IMR-90 (cell line): ENCODE data around the gene CTAGE8. TPM values are rescaled to one million over a fixed set of nuclear protein-coding genes. Genes with fewer than 3 reads are reported as not detected.
"Not testable (repeated sequence)": the region's sequence is repeated elsewhere in the genome, so short reads cannot be mapped to it uniquely, and the experiment has no call there.

Experiments used
- ATAC-seq: fragments of 200-7000 bp; cut with Tn5 transposase; 2 replicates; pipeline ENCODE4 v1.9.1; 2020; ENCODE audit warnings: low read depth, mild to moderate bottlenecking, moderate library complexity
- BruUV-seq: library from RNA; stranded (reverse); fragments of 400-500 nt; replicated peaks from 2 replicates; lab custom pipeline; 2021; lab: Mats Ljungman, UMichigan
- CTCF ChIA-PET: fragments of 300-600 bp; formaldehyde crosslinking; extraction: SDS; loops from one replicate; lab custom pipeline; 2021; ENCODE audit warnings: antibody characterized with exemption; lab: Yijun Ruan, JAX
- POLR2A ChIA-PET: fragments of 300-600 bp; sonication (Branson Sonifier 250); formaldehyde crosslinking; loops from one replicate; lab custom pipeline; 2022; ENCODE audit warnings: antibody characterized with exemption; ENCODE audit not compliant: unreplicated experiment; lab: Charles Lee
- DNase-seq: peaks from one replicate; pipeline ENCODE4 v3.0.0; 2013
- H2AFZ ChIP-seq: replicated peaks from 2 replicates; pipeline ENCODE3; 2013; ENCODE audit warnings: low read length, mild to moderate bottlenecking; ENCODE audit not compliant: poor library complexity
- H2AK5ac ChIP-seq: 2 replicates; pipeline ENCODE4 v1.6.1; 2013; ENCODE audit warnings: low read depth, low read length, inconsistent platforms
- H2AK9ac ChIP-seq: replicated peaks from 2 replicates; pipeline ENCODE3; 2013; ENCODE audit warnings: mild to moderate bottlenecking, low read depth, low read length, moderate library complexity; ENCODE audit not compliant: poor library complexity
- H2BK120ac ChIP-seq: 2 replicates; pipeline ENCODE4 v1.6.1; 2013; ENCODE audit warnings: low read depth, low read length, inconsistent platforms
- H2BK15ac ChIP-seq: 3 replicates; pipeline ENCODE4 v1.6.1; 2013; ENCODE audit warnings: low read depth, low read length, inconsistent platforms
- H2BK20ac ChIP-seq: 2 replicates; pipeline ENCODE4 v1.6.1; 2013; ENCODE audit warnings: low read depth, mild to moderate bottlenecking, inconsistent platforms, low read length, moderate library complexity
- H2BK5ac ChIP-seq: 2 replicates; pipeline ENCODE4 v1.6.1; 2013; ENCODE audit warnings: mild to moderate bottlenecking, low read depth, low read length, inconsistent platforms; ENCODE audit not compliant: poor library complexity, severe bottlenecking
- H3K14ac ChIP-seq: replicated peaks from 2 replicates; pipeline ENCODE4 v1.6.1; 2013; ENCODE audit warnings: low read depth, low read length, inconsistent platforms
- H3K18ac ChIP-seq: 2 replicates; pipeline ENCODE4 v1.6.1; 2013; ENCODE audit warnings: low read depth, low read length, control low read depth
- H3K23ac ChIP-seq: 2 replicates; pipeline ENCODE4 v1.6.1; 2013; ENCODE audit warnings: low read depth, low read length, inconsistent platforms
- H3K27ac ChIP-seq: 2 replicates; pipeline ENCODE4 v1.5.1; 2013; ENCODE audit warnings: mild to moderate bottlenecking, control low read depth, low read length; ENCODE audit not compliant: insufficient read depth
- H3K27me3 ChIP-seq: 2 replicates; pipeline ENCODE4 v1.6.1; 2013; ENCODE audit warnings: low read length; ENCODE audit not compliant: control insufficient read depth, insufficient read depth
- H3K36me3 ChIP-seq: 2 replicates; pipeline ENCODE4 v1.6.1; 2013; ENCODE audit warnings: low read length, mixed read lengths; ENCODE audit not compliant: control insufficient read depth, insufficient read depth
- H3K4ac ChIP-seq: 2 replicates; pipeline ENCODE4 v1.6.1; 2013; ENCODE audit warnings: low read depth, low read length, inconsistent platforms
- H3K4me1 ChIP-seq: 2 replicates; pipeline ENCODE4 v1.6.1; 2013; ENCODE audit warnings: low read length, mixed read lengths; ENCODE audit not compliant: control insufficient read depth, insufficient read depth
- H3K4me2 ChIP-seq: 2 replicates; pipeline ENCODE4 v1.6.1; 2013; ENCODE audit warnings: low read depth, mild to moderate bottlenecking, control low read depth, low read length, moderate library complexity
- H3K4me3 ChIP-seq: 2 replicates; pipeline ENCODE4 v1.5.1; 2013; ENCODE audit warnings: low read depth, mild to moderate bottlenecking, control low read depth, low read length, moderate library complexity; ENCODE audit not compliant: insufficient read depth
- H3K56ac ChIP-seq: 2 replicates; pipeline ENCODE4 v1.6.1; 2013; ENCODE audit warnings: low read length, inconsistent platforms; ENCODE audit not compliant: insufficient read depth; ENCODE audit errors: extremely low read depth
- H3K79me1 ChIP-seq, 2 experiments: 2 replicates each; pipeline ENCODE4 v1.6.1; 2013; ENCODE audit warnings: low read length in 2 of 2, inconsistent platforms in 1 of 2, low read depth in 1 of 2
- H3K9ac ChIP-seq: 2 replicates; pipeline ENCODE4 v1.6.1; 2013; ENCODE audit warnings: low read depth, low read length, control low read depth
- H3K9me1 ChIP-seq: 2 replicates; pipeline ENCODE4 v1.6.1; 2013; ENCODE audit warnings: low read length, inconsistent platforms; ENCODE audit not compliant: insufficient read depth
- H3K9me3 ChIP-seq: 2 replicates; pipeline ENCODE4 v1.6.1; 2013; ENCODE audit warnings: low read length; ENCODE audit not compliant: control insufficient read depth, insufficient read depth
- H4K20me1 ChIP-seq: 2 replicates; pipeline ENCODE4 v1.6.1; 2013; ENCODE audit warnings: low read length, inconsistent platforms; ENCODE audit not compliant: insufficient read depth
- H4K5ac ChIP-seq: 2 replicates; pipeline ENCODE4 v1.6.1; 2013; ENCODE audit warnings: mild to moderate bottlenecking, low read depth, low read length, control low read depth
- H4K8ac ChIP-seq, 2 experiments: 2 replicates each; pipeline ENCODE4 v1.6.1; 2013; ENCODE audit warnings: low read depth in 2 of 2, low read length in 2 of 2, control low read depth in 1 of 2, inconsistent platforms in 1 of 2
- H4K91ac ChIP-seq: 2 replicates; pipeline ENCODE4 v1.6.1; 2013; ENCODE audit warnings: low read depth, low read length, inconsistent platforms; ENCODE audit not compliant: insufficient read depth
- WGBS, 2 experiments: methylation state at CpG; one replicate each; pipeline versions ENCODE4 v1.1.5 to v1.1.7; 2013; ENCODE audit warnings: missing lambda C conversion rate in 2 of 2; ENCODE audit not compliant: insufficient read length in 1 of 2; ENCODE audit errors: extremely low coverage in 2 of 2; 5-methylcytosine and 5-hydroxymethylcytosine counted together
- dilution Hi-C: fragments of 300-500 bp; cut with HindIII; formaldehyde crosslinking; loops from one replicate; pipeline ENCODE4 v1.14.3; 2018; ENCODE audit warnings: low sequenced_read_pairs; ENCODE audit not compliant: unreplicated experiment
- in situ Hi-C: fragments of 300-500 bp; cut with MboI; formaldehyde crosslinking; loops from 3 replicates; pipeline ENCODE4 v1.14.3; 2019; ENCODE audit warnings: low sequenced_read_pairs, inconsistent platforms, mixed read lengths
- intact Hi-C: fragments of 100-400 bp; cut with micrococcal nuclease; formaldehyde crosslinking; loops from 2 replicates; pipeline ENCODE4 v1.10.0; 2022
- polyA plus RNA-seq, 3 experiments: library from polyadenylated mRNA; depleted of rRNA; stranded (reverse); fragments of >200 nt; gene quantifications; 2 replicates each; pipeline ENCODE4 v1.2.3, GENCODE V29; 2012; ENCODE audit warnings: low replicate concordance in 1 of 3
- total RNA-seq: library from RNA; depleted of rRNA; stranded (reverse); fragments of >200 nt; gene quantifications from 2 replicates; pipeline ENCODE4 v1.2.3, GENCODE V29; 2012

Gene CTAGE8
- total and polyA plus RNA-seq, 2 of the 4 experiments (the other 2 are of a cell fraction): not detected

DNA sequence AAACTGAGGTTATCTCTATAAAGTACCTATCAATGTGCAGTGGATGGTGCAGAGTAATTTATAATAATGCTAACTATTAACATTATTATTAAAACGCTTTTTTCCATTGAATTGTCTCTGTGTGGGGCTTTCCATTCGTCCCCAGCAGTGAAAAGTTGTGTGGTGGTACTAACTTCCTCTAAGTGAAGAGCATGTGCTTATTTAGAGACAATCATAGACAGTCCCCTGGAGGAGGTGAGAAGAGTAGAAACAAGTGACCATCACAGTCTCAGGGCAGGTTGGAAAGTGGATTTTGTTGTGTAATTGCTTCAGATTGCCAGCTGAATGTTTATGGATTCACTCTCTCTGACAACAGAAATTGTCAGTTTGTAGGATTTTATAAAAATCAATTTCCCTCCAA, 38.1 kb downstream of the CTAGE8 start:
- intact Hi-C loops, H3K9me3 ChIP-seq, H3K9ac ChIP-seq, H3K27ac ChIP-seq, H2AK9ac ChIP-seq, H3K9me1 ChIP-seq, H4K5ac ChIP-seq, H4K20me1 ChIP-seq, H3K4me3 ChIP-seq, H3K79me1 ChIP-seq, H2BK20ac ChIP-seq, H2BK15ac ChIP-seq, H3K23ac ChIP-seq, BruUV-seq, H3K4me1 ChIP-seq, H2AFZ ChIP-seq, CTCF ChIA-PET, H3K4me2 ChIP-seq, H3K36me3 ChIP-seq, dilution Hi-C loops, POLR2A ChIA-PET, H4K91ac ChIP-seq, H3K27me3 ChIP-seq, ATAC-seq, DNase-seq, H4K8ac ChIP-seq, H3K4ac ChIP-seq, H2AK5ac ChIP-seq, H3K56ac ChIP-seq, H2BK120ac ChIP-seq, in situ Hi-C loops, H3K18ac ChIP-seq, H2BK5ac ChIP-seq, H3K14ac ChIP-seq: not testable (repeated sequence)
- WGBS, 2 experiments: no CpG with 5 or more reads among the region's 2 CpGs

DNA sequence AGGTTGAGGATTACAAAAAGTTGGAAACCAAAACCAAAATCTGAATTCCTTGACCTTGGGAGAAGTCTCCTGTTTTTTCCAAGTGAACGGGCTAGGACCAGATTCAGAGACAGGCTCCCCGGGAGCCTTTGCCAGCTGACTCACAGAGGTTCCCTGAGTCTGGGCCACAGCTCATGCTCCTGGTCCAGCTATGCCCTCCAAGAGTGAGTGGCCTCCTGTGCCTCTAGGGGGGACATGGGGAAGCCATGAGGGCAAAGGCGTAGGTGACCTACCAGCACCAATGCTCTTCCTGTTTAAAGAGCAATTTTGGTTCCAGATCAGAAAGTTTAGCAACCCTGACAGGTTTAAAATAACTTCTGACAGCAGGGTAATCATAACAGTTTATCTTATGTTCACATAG, 40.3 kb downstream of the CTAGE8 start:
- H2BK120ac ChIP-seq, H3K4me3 ChIP-seq, H3K23ac ChIP-seq, H2BK15ac ChIP-seq, H3K4ac ChIP-seq, H2BK20ac ChIP-seq, CTCF ChIA-PET, H3K9ac ChIP-seq, H3K4me2 ChIP-seq, H2AK5ac ChIP-seq, H3K9me1 ChIP-seq, H3K27ac ChIP-seq, H4K20me1 ChIP-seq, H2AFZ ChIP-seq, H4K91ac ChIP-seq, H4K5ac ChIP-seq, H3K36me3 ChIP-seq, in situ Hi-C loops, H4K8ac ChIP-seq, BruUV-seq, H3K27me3 ChIP-seq, H3K79me1 ChIP-seq, intact Hi-C loops, H3K14ac ChIP-seq, H3K56ac ChIP-seq, POLR2A ChIA-PET, H3K9me3 ChIP-seq, H3K4me1 ChIP-seq, H2AK9ac ChIP-seq, H3K18ac ChIP-seq, dilution Hi-C loops, H2BK5ac ChIP-seq, DNase-seq: not testable (repeated sequence)
- peak; percentile 49; the same call in 1 of the 2 replicates for ATAC-seq
- WGBS, 2 experiments: 0% methylated on average over 1 of the region's 3 CpGs; no CpG with 5 or more reads in 1 of the 2 experiments
